HEK293 (cell line): ENCODE data around the gene AXL.

ENCODE experiments used
- BCL11B ChIP-seq: fragments of 450-650 bp; formaldehyde crosslinking; IDR thresholded peaks from 2 replicates; pipeline ENCODE4 v1.5.1; 2016; ENCODE audit warnings: low read depth, missing biosample characterization, missing genetic modification characterization
- CTCF ChIP-seq: fragments of 450-650 bp; formaldehyde crosslinking; IDR thresholded peaks from 2 replicates; pipeline ENCODE4 v1.5.1; 2016; ENCODE audit warnings: missing biosample characterization, missing genetic modification characterization
- GLI4 ChIP-seq: fragments of 450-650 bp; formaldehyde crosslinking; IDR thresholded peaks from 2 replicates; pipeline ENCODE4 v1.5.1; 2016; ENCODE audit warnings: missing biosample characterization, missing genetic modification characterization
- GLIS2 ChIP-seq: fragments of 450-650 bp; formaldehyde crosslinking; IDR thresholded peaks from 2 replicates; pipeline ENCODE4 v1.5.1; 2016; ENCODE audit warnings: missing biosample characterization, missing genetic modification characterization
- KLF10 ChIP-seq: fragments of 450-650 bp; IDR thresholded peaks from 2 replicates; pipeline ENCODE4 v1.5.1; 2018; ENCODE audit warnings: missing biosample characterization, mild to moderate bottlenecking, missing genetic modification characterization
- PATZ1 ChIP-seq: fragments of 450-650 bp; formaldehyde crosslinking; IDR thresholded peaks from 2 replicates; pipeline ENCODE4 v1.5.1; 2016; ENCODE audit warnings: missing biosample characterization, missing genetic modification characterization
- SP2 ChIP-seq: fragments of 450-650 bp; formaldehyde crosslinking; IDR thresholded peaks from 2 replicates; pipeline ENCODE4 v1.5.1; 2016; ENCODE audit warnings: missing biosample characterization, missing genetic modification characterization
- SP7 ChIP-seq: fragments of 450-650 bp; formaldehyde crosslinking; IDR thresholded peaks from 2 replicates; pipeline ENCODE4 v1.5.1; 2016; ENCODE audit warnings: missing biosample characterization, missing genetic modification characterization
- YY2 ChIP-seq: fragments of 450-650 bp; formaldehyde crosslinking; IDR thresholded peaks from 2 replicates; pipeline ENCODE4 v1.5.1; 2016; ENCODE audit warnings: missing biosample characterization, missing genetic modification characterization
- ZBTB10 ChIP-seq: fragments of 450-650 bp; formaldehyde crosslinking; IDR thresholded peaks from 2 replicates; pipeline ENCODE4 v1.5.1; 2016; ENCODE audit warnings: missing biosample characterization, missing genetic modification characterization
- ZBTB11 ChIP-seq: fragments of 450-650 bp; formaldehyde crosslinking; conservative IDR thresholded peaks from 2 replicates; pipeline ENCODE4 v1.5.1; 2016; ENCODE audit warnings: low read depth, missing biosample characterization, missing genetic modification characterization
- ZBTB48 ChIP-seq: fragments of 450-650 bp; formaldehyde crosslinking; IDR thresholded peaks from 2 replicates; pipeline ENCODE4 v1.5.1; 2016; ENCODE audit warnings: missing biosample characterization, missing genetic modification characterization
- ZBTB8A ChIP-seq: fragments of 450-650 bp; formaldehyde crosslinking; IDR thresholded peaks from 2 replicates; pipeline ENCODE4 v1.5.1; 2016; ENCODE audit warnings: missing biosample characterization, missing genetic modification characterization
- ZFP3 ChIP-seq: fragments of 450-650 bp; formaldehyde crosslinking; IDR thresholded peaks from 2 replicates; pipeline ENCODE4 v1.5.1; 2016; ENCODE audit warnings: low read depth, missing biosample characterization, missing genetic modification characterization
- ZIC2 ChIP-seq: fragments of 450-650 bp; formaldehyde crosslinking; IDR thresholded peaks from 2 replicates; pipeline ENCODE4 v1.5.1; 2016; ENCODE audit warnings: missing biosample characterization, missing genetic modification characterization
- ZNF10 ChIP-seq: fragments of 450-650 bp; formaldehyde crosslinking; IDR thresholded peaks from 2 replicates; pipeline ENCODE4 v1.5.1; 2017; ENCODE audit warnings: missing biosample characterization, missing genetic modification characterization
- ZNF133 ChIP-seq: fragments of 450-650 bp; formaldehyde crosslinking; IDR thresholded peaks from 2 replicates; pipeline ENCODE4 v1.5.1; 2016; ENCODE audit warnings: missing biosample characterization, missing genetic modification characterization
- ZNF2 ChIP-seq: fragments of 450-650 bp; formaldehyde crosslinking; IDR thresholded peaks from 2 replicates; pipeline ENCODE4 v1.5.1; 2016; ENCODE audit warnings: missing biosample characterization, missing genetic modification characterization
- ZNF211 ChIP-seq: fragments of 450-650 bp; formaldehyde crosslinking; IDR thresholded peaks from 2 replicates; pipeline ENCODE4 v1.5.1; 2016; ENCODE audit warnings: low read depth, missing biosample characterization, missing genetic modification characterization
- ZNF366 ChIP-seq: fragments of 450-650 bp; formaldehyde crosslinking; conservative IDR thresholded peaks from 2 replicates; pipeline ENCODE4 v1.5.1; 2016; ENCODE audit warnings: missing biosample characterization, missing genetic modification characterization
- ZNF423 ChIP-seq: fragments of 450-650 bp; formaldehyde crosslinking; IDR thresholded peaks from 2 replicates; pipeline ENCODE4 v1.5.1; 2016; ENCODE audit warnings: missing biosample characterization, missing genetic modification characterization
- ZNF514 ChIP-seq: fragments of 450-650 bp; formaldehyde crosslinking; IDR thresholded peaks from 2 replicates; pipeline ENCODE4 v1.5.1; 2016; ENCODE audit warnings: missing biosample characterization, missing genetic modification characterization
- ZNF549 ChIP-seq: fragments of 450-650 bp; IDR thresholded peaks from 2 replicates; pipeline ENCODE4 v1.5.1; 2018; ENCODE audit warnings: missing biosample characterization, missing genetic modification characterization, mild to moderate bottlenecking, inconsistent platforms, moderate library complexity
- ZNF596 ChIP-seq: fragments of 450-650 bp; IDR thresholded peaks from 2 replicates; pipeline ENCODE4 v1.5.0; 2018; ENCODE audit warnings: missing biosample characterization, mild to moderate bottlenecking, missing genetic modification characterization, moderate library complexity
- ZNF670 ChIP-seq: fragments of 450-650 bp; formaldehyde crosslinking; IDR thresholded peaks from 2 replicates; pipeline ENCODE4 v1.5.1; 2016; ENCODE audit warnings: missing biosample characterization, missing genetic modification characterization, low read depth
- TF ChIP-seq, protein P1 (sequence below): fragments of 450-650 bp; formaldehyde crosslinking; IDR thresholded peaks from 2 replicates; pipeline ENCODE4 v1.5.1; 2016; ENCODE audit warnings: missing biosample characterization, missing genetic modification characterization

AXL gene

GRCh38 chr19:41218615-41219507 is at the start of gene AXL (continued):
- TF ChIP-seq, protein P1, sequence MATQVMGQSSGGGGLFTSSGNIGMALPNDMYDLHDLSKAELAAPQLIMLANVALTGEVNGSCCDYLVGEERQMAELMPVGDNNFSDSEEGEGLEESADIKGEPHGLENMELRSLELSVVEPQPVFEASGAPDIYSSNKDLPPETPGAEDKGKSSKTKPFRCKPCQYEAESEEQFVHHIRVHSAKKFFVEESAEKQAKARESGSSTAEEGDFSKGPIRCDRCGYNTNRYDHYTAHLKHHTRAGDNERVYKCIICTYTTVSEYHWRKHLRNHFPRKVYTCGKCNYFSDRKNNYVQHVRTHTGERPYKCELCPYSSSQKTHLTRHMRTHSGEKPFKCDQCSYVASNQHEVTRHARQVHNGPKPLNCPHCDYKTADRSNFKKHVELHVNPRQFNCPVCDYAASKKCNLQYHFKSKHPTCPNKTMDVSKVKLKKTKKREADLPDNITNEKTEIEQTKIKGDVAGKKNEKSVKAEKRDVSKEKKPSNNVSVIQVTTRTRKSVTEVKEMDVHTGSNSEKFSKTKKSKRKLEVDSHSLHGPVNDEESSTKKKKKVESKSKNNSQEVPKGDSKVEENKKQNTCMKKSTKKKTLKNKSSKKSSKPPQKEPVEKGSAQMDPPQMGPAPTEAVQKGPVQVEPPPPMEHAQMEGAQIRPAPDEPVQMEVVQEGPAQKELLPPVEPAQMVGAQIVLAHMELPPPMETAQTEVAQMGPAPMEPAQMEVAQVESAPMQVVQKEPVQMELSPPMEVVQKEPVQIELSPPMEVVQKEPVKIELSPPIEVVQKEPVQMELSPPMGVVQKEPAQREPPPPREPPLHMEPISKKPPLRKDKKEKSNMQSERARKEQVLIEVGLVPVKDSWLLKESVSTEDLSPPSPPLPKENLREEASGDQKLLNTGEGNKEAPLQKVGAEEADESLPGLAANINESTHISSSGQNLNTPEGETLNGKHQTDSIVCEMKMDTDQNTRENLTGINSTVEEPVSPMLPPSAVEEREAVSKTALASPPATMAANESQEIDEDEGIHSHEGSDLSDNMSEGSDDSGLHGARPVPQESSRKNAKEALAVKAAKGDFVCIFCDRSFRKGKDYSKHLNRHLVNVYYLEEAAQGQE (tag by site-specific recombination) = peak; percentile 31; the same call in 1 of the 2 replicates
- TF ChIP-seq ZNF133 (tag by site-specific recombination) (peak; percentile 60), SP7 (tag by site-specific recombination) (peak; percentile 38; the same call in 1 of the 2 replicates), ZIC2 (tag by site-specific recombination) (peak; percentile 64), ZNF549 (no peak), ZNF211 (tag by site-specific recombination) (0 out of 2 replicates have a peak, but pooled peaks have one; percentile 26), YY2 (tag by site-specific recombination) (0 out of 2 replicates have a peak, but pooled peaks have one; percentile 23), ZNF596 (tag by site-specific recombination) (no peak), ZFP3 (tag by site-specific recombination) (no peak), ZBTB48 (peak; percentile 67; the same call in 1 of the 2 replicates), ZNF10 (tag by site-specific recombination) (no peak), ZBTB11 (no peak), ZBTB8A (tag by site-specific recombination) (no peak), ZNF2 (tag by site-specific recombination) (no peak), PATZ1 (peak; percentile 63), ZNF366 (peak; percentile 51), ZNF670 (tag by site-specific recombination) (no peak), KLF10 (tag by site-specific recombination) (no peak), GLI4 (tag by site-specific recombination) (no peak), ZNF423 (tag by site-specific recombination) (no peak), BCL11B (tag by site-specific recombination) (no peak), SP2 (0 out of 2 replicates have a peak, but pooled peaks have one; percentile 11), ZNF514 (no peak), ZBTB10 (tag by site-specific recombination) (peak; percentile 63; the same call in 1 of the 2 replicates), CTCF (tag by site-specific recombination) (no peak), GLIS2 (peak; percentile 42; the same call in 1 of the 2 replicates)
